KOPT-K1 (cell line): ENCODE results near the gene SLC31A1.

Experiments used
- H3K27ac ChIP-seq: fragments of 200-600 bp; sonication (generic); 2 replicates; pipeline ENCODE4 v1.5.1; 2016; ENCODE audit warnings: antibody characterized with exemption, mild to moderate bottlenecking, low read depth, low read length; ENCODE audit not compliant: poor library complexity, severe bottlenecking
- H3K36me3 ChIP-seq: fragments of 200-600 bp; sonication (generic); 2 replicates; pipeline ENCODE4 v1.5.1; 2017; ENCODE audit warnings: antibody characterized with exemption, mild to moderate bottlenecking, low read length, moderate library complexity; ENCODE audit not compliant: insufficient read depth
- H3K9me3 ChIP-seq: fragments of 200-600 bp; sonication (generic); 2 replicates; pipeline ENCODE4 v1.5.1; 2017; ENCODE audit warnings: antibody characterized with exemption, low read length, mild to moderate bottlenecking; ENCODE audit not compliant: insufficient read depth, poor library complexity, severe bottlenecking

The SLC31A1 gene

GRCh38 chr9:113221003-113221799, at the start of gene SLC31A1, which contains the start of gene FKBP15:
TSS of gene SLC31A1 (plus strand) at chr9:113221544. CDS start at chr9:113256149, 34,605 bp downstream.
TSS of gene FKBP15 (minus strand) at chr9:113221277. CDS start at chr9:113221243, 34 bp downstream.
- H3K36me3 ChIP-seq, result peaks cover 7% of the 10 kb centered on the region; the same call in 1 of the 2 replicates
- H3K27ac ChIP-seq, result peak within 1 kb of the TSS; percentile 79
- H3K9me3 ChIP-seq, result no peaks in the 10 kb centered on the region

GRCh38 chr9:113173341-113173740, 48.0 kb upstream of the SLC31A1 start:
- peaks cover 95% of the 10 kb centered on the region for H3K36me3 ChIP-seq
- no peak overlapping the region for H3K27ac ChIP-seq
- no peaks in the 10 kb centered on the region for H3K9me3 ChIP-seq

- no peaks in the 10 kb centered on the region for H3K9me3 ChIP-seq
- H3K27ac ChIP-seq, result no peak overlapping the region
- H3K36me3 ChIP-seq, result peaks cover 93% of the 10 kb centered on the region
Measured at GRCh38 chr9:113176803-113177202, 44.5 kb upstream of the SLC31A1 start.

- H3K9me3 ChIP-seq, result no peaks in the 10 kb centered on the region
- peaks cover 96% of the 10 kb centered on the region for H3K36me3 ChIP-seq
- no peak overlapping the region for H3K27ac ChIP-seq
Measured at GRCh38 chr9:113177251-113177650, 44.1 kb upstream of the SLC31A1 start.

- Histone ChIP-seq H3K9me3 (no peaks in the 10 kb centered on the region), H3K27ac (no peak overlapping the region), H3K36me3 (peaks cover 96% of the 10 kb centered on the region)
Measured at GRCh38 chr9:113178087-113178486, 43.3 kb upstream of the SLC31A1 start.

GRCh38 chr9:113179839-113180238, 41.5 kb upstream of the SLC31A1 start:
- Histone ChIP-seq H3K9me3 (no peaks in the 10 kb centered on the region), H3K36me3 (peaks cover 96% of the 10 kb centered on the region), H3K27ac (no peak overlapping the region)

- H3K9me3 ChIP-seq, result no peaks in the 10 kb centered on the region
- no peak overlapping the region for H3K27ac ChIP-seq
- peaks cover 96% of the 10 kb centered on the region for H3K36me3 ChIP-seq
Measured at GRCh38 chr9:113181165-113181564, 40.2 kb upstream of the SLC31A1 start.

GRCh38 chr9:113183956-113184488, 37.3 kb upstream of the SLC31A1 start:
- Histone ChIP-seq H3K36me3 (peaks cover 97% of the 10 kb centered on the region), H3K9me3 (no peaks in the 10 kb centered on the region), H3K27ac (no peak overlapping the region)

GRCh38 chr9:113184539-113184938, 36.8 kb upstream of the SLC31A1 start:
- H3K36me3 ChIP-seq, result peaks cover 94% of the 10 kb centered on the region

GRCh38 chr9:113185271-113185670, 36.1 kb upstream of the SLC31A1 start:
- H3K36me3 ChIP-seq, result peaks cover 93% of the 10 kb centered on the region
- H3K9me3 ChIP-seq, result no peaks in the 10 kb centered on the region
- no peak overlapping the region for H3K27ac ChIP-seq

More at GRCh38 chr9:113184539-113184938, 36.8 kb upstream of the SLC31A1 start:
- Histone ChIP-seq H3K27ac (no peak overlapping the region), H3K9me3 (no peaks in the 10 kb centered on the region)

GRCh38 chr9:113186137-113186755, 35.1 kb upstream of the SLC31A1 start:
- H3K36me3 ChIP-seq, result peaks cover 91% of the 10 kb centered on the region

GRCh38 chr9:113187929-113188595, 33.3 kb upstream of the SLC31A1 start:
- H3K27ac ChIP-seq, result no peak overlapping the region
- H3K9me3 ChIP-seq, result no peaks in the 10 kb centered on the region
- peaks cover 88% of the 10 kb centered on the region for H3K36me3 ChIP-seq

More at GRCh38 chr9:113186137-113186755, 35.1 kb upstream of the SLC31A1 start:
- H3K27ac ChIP-seq, result no peak overlapping the region
- H3K9me3 ChIP-seq, result no peaks in the 10 kb centered on the region

GRCh38 chr9:113192455-113192854, 28.9 kb upstream of the SLC31A1 start:
- Histone ChIP-seq H3K27ac (no peak overlapping the region), H3K36me3 (peaks cover 79% of the 10 kb centered on the region), H3K9me3 (no peaks in the 10 kb centered on the region)

GRCh38 chr9:113199683-113200329, 21.5 kb upstream of the SLC31A1 start:
- Histone ChIP-seq H3K9me3 (no peaks in the 10 kb centered on the region), H3K36me3 (peaks cover 87% of the 10 kb centered on the region), H3K27ac (no peak overlapping the region)
